Mammary epithelial cell (primary cell): ENCODE results near the gene DOCK1.

Source experiments
- EZH2 ChIP-seq: IDR thresholded peaks from 2 replicates; pipeline ENCODE4 v1.6.1; 2012; ENCODE audit warnings: low read length, inconsistent platforms, borderline replicate concordance
- TF ChIP-seq, protein P1 (sequence below), 2 donors: IDR thresholded peaks in 1 of 2; conservative IDR thresholded peaks in 1 of 2; 2 replicates each; pipeline ENCODE4 v1.5.1; 2011 to 2012; ENCODE audit warnings: inconsistent platforms in 2 of 2, low read length in 2 of 2, mild to moderate bottlenecking in 2 of 2, control low read depth in 1 of 2, low read depth in 1 of 2; ENCODE audit not compliant: insufficient read depth in 1 of 2; ENCODE audit errors: extremely low read depth in 1 of 2

- TF ChIP-seq, protein P1, sequence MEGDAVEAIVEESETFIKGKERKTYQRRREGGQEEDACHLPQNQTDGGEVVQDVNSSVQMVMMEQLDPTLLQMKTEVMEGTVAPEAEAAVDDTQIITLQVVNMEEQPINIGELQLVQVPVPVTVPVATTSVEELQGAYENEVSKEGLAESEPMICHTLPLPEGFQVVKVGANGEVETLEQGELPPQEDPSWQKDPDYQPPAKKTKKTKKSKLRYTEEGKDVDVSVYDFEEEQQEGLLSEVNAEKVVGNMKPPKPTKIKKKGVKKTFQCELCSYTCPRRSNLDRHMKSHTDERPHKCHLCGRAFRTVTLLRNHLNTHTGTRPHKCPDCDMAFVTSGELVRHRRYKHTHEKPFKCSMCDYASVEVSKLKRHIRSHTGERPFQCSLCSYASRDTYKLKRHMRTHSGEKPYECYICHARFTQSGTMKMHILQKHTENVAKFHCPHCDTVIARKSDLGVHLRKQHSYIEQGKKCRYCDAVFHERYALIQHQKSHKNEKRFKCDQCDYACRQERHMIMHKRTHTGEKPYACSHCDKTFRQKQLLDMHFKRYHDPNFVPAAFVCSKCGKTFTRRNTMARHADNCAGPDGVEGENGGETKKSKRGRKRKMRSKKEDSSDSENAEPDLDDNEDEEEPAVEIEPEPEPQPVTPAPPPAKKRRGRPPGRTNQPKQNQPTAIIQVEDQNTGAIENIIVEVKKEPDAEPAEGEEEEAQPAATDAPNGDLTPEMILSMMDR (conservative IDR thresholded peaks at IDR 0.05 in 1 of 2, IDR thresholded peaks at IDR 0.05 in 1 of 2; ENCODE audit: extremely low read depth in 1 of 2, insufficient read depth in 1 of 2, low read depth in 1 of 2, low read length in 2 of 2), result no peak
- no peak for TF ChIP-seq EZH2
These were observed 67.6 kb downstream of the DOCK1 start for GRCh38 chr10:126972635-126973414.
